CD4-positive, alpha-beta T cell (primary cell): ENCODE results near the gene ATXN3L. TPM values are rescaled to one million over a fixed set of nuclear protein-coding genes. Genes with fewer than 3 reads are reported as not detected.

Experiments used
- ATAC-seq: fragments of 200-7000 bp; cut with Tn5 transposase; one replicate; pipeline ENCODE4 v1.10.0; 2022; ENCODE audit warnings: mild to moderate bottlenecking; ENCODE audit not compliant: poor library complexity
- CTCF ChIA-PET: fragments of 350-600 bp; sonication (Branson Sonifier 250); formaldehyde crosslinking; loops from one replicate; lab custom pipeline; 2021; ENCODE audit warnings: antibody characterized with exemption, inconsistent platforms; lab: Charles Lee
- POLR2A ChIA-PET: fragments of 350-600 bp; sonication (Branson Sonifier 250); formaldehyde crosslinking; loops from one replicate; lab custom pipeline; 2021; ENCODE audit warnings: antibody characterized with exemption, inconsistent platforms; lab: Charles Lee
- DNase-seq, 14 experiments: peaks; one replicate each; pipeline ENCODE4 v3.0.0-alpha.2; 2013 to 2020; ENCODE audit warnings: mixed read lengths in 2 of 14
- H3K27ac ChIP-seq, 2 donors: one replicate each; pipeline versions ENCODE4 v1.5.1 to v1.7.0; 2013; ENCODE audit warnings: low read length in 2 of 2, low read depth in 1 of 2, mild to moderate bottlenecking in 1 of 2
- H3K27me3 ChIP-seq, 2 experiments: 1 replicate in 1 of 2; 2 replicates in 1 of 2; pipeline versions ENCODE4 v1.6.1 to v1.7.0; 2013; ENCODE audit warnings: low read length in 2 of 2, control low read depth in 1 of 2, mild to moderate bottlenecking in 1 of 2, moderate library complexity in 1 of 2; ENCODE audit not compliant: insufficient read depth in 2 of 2, control insufficient read depth in 1 of 2
- H3K36me3 ChIP-seq: one replicate; pipeline ENCODE4 v1.6.1; 2013; ENCODE audit warnings: low read length, control low read depth; ENCODE audit not compliant: insufficient read depth
- H3K4me1 ChIP-seq: one replicate; pipeline ENCODE4 v1.6.1; 2013; ENCODE audit warnings: low read length, control low read depth; ENCODE audit not compliant: insufficient read depth
- H3K4me3 ChIP-seq: one replicate; pipeline ENCODE4 v1.5.1; 2013; ENCODE audit warnings: mild to moderate bottlenecking, low read length, moderate library complexity
- H3K9me3 ChIP-seq, 2 experiments: 1 replicate in 1 of 2; 2 replicates in 1 of 2; pipeline versions ENCODE4 v1.6.1 to v1.7.0; 2013; ENCODE audit warnings: low read length in 2 of 2, mild to moderate bottlenecking in 2 of 2, control low read depth in 1 of 2, moderate library complexity in 1 of 2; ENCODE audit not compliant: control insufficient read depth in 1 of 2, insufficient read depth in 1 of 2
- H3K27ac Mint-ChIP-seq: one replicate; pipeline ENCODE4 v1.8.0; 2020; ENCODE audit warnings: mixed read lengths
- H3K27me3 Mint-ChIP-seq: one replicate; pipeline ENCODE4 v1.8.0; 2021; ENCODE audit warnings: mixed read lengths
- H3K36me3 Mint-ChIP-seq: one replicate; pipeline ENCODE4 v1.8.0; 2021; ENCODE audit warnings: low read depth, mixed read lengths
- H3K4me1 Mint-ChIP-seq: one replicate; pipeline ENCODE4 v1.8.0; 2021; ENCODE audit warnings: low read depth, mixed read lengths
- H3K4me3 Mint-ChIP-seq: one replicate; pipeline ENCODE4 v1.8.0; 2020; ENCODE audit warnings: mild to moderate bottlenecking, mixed read lengths
- H3K9me3 Mint-ChIP-seq: one replicate; pipeline ENCODE4 v1.8.0; 2020; ENCODE audit warnings: mixed read lengths
- intact Hi-C, 2 experiments: fragments of 100-400 bp; cut with DNase I in 1 of 2; cut with micrococcal nuclease in 1 of 2; formaldehyde crosslinking; loops; one replicate each; pipeline versions ENCODE4 v1.15.1 to v1.9.0; 2023 to 2025; cut with DNase I, micrococcal nuclease
- total RNA-seq, 174 experiments: library from RNA in 2 of 174; stranded (reverse) in 2 of 174; gene quantifications; one replicate each; pipeline ENCODE4 v1.2.3 and lab custom pipeline; 2021 to 2026
- TF ChIP-seq, protein P1 (sequence below): fragments of 200-600 bp; IDR thresholded peaks from one replicate; pipeline ENCODE4 v1.8.0; 2022; ENCODE audit warnings: antibody characterized with exemption, mild to moderate bottlenecking

The ATXN3L gene
- total RNA-seq, 2 experiments from 2014 or later, result not detected

DNA sequence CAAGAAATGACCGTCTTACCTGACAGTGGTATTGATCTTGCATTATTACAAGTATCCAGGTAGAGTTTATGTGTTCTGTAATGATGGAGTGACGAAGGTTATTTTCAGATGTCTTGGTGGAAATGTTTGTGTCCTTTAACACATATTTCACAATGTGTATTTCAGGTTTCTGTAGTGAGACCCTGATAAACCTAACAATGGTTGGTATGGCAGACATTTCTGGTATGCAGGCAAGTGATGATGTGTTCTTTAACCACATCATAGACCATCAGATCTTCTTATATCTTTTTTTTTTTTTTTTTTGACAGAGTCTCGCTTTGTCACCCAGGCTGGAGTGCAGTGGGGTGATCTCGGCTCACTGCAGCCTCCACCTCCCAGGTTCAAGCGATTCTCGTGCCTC is 14.6 kb upstream of the ATXN3L start:
- no peak overlapping the region for H3K27ac Mint-ChIP-seq
- ChIA-PET POLR2A (no interaction called here), CTCF (no interaction called here)
- no peak overlapping the region for H3K4me3 ChIP-seq
- no peaks in the 10 kb centered on the region for H3K9me3 Mint-ChIP-seq
- no peaks in the 10 kb centered on the region for H3K9me3 ChIP-seq
- H3K36me3 ChIP-seq, result no peaks in the 10 kb centered on the region
- no peaks in the 10 kb centered on the region for H3K4me1 ChIP-seq
- peaks cover 3% of the 10 kb centered on the region for H3K4me1 Mint-ChIP-seq
- intact Hi-C loops, result no loop called here
- ATAC-seq, result no peak
- TF ChIP-seq, protein P1, sequence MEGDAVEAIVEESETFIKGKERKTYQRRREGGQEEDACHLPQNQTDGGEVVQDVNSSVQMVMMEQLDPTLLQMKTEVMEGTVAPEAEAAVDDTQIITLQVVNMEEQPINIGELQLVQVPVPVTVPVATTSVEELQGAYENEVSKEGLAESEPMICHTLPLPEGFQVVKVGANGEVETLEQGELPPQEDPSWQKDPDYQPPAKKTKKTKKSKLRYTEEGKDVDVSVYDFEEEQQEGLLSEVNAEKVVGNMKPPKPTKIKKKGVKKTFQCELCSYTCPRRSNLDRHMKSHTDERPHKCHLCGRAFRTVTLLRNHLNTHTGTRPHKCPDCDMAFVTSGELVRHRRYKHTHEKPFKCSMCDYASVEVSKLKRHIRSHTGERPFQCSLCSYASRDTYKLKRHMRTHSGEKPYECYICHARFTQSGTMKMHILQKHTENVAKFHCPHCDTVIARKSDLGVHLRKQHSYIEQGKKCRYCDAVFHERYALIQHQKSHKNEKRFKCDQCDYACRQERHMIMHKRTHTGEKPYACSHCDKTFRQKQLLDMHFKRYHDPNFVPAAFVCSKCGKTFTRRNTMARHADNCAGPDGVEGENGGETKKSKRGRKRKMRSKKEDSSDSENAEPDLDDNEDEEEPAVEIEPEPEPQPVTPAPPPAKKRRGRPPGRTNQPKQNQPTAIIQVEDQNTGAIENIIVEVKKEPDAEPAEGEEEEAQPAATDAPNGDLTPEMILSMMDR, result no peak
- no peaks in the 10 kb centered on the region for H3K36me3 Mint-ChIP-seq
- no peaks in the 10 kb centered on the region for H3K27me3 Mint-ChIP-seq
- DNase-seq, result peak in 1 of 14 experiments; percentile 1
- H3K27ac ChIP-seq, result no peak overlapping the region
- H3K4me3 Mint-ChIP-seq, result no peak overlapping the region
- no peaks in the 10 kb centered on the region for H3K27me3 ChIP-seq

DNA sequence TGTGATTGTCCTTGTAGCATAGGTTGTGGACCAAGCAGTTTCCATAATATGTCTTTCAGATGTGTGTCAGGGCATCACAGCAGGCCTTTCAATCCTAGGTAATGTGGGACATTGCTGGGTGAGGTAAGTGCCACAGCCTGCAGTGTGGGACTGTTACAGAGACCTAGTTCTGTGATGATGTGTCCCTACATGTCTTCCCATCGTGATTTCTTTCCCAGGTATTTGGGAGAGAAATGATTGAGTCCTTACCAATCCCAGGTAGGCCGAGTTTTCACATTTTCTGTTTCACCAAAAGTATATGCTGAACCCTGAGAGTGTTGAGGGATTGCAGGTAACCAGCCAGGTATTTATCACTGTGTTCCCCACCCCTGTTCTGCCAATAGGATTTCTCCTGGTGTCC is 10.6 kb upstream of the ATXN3L start:
- H3K27me3 Mint-ChIP-seq, result no peaks in the 10 kb centered on the region
- POLR2A ChIA-PET, result no interaction called here
- TF ChIP-seq, protein P1, result no peak
- H3K4me3 Mint-ChIP-seq, result no peak overlapping the region
- H3K4me1 Mint-ChIP-seq, result peaks cover 3% of the 10 kb centered on the region
- H3K9me3 Mint-ChIP-seq, result no peaks in the 10 kb centered on the region
- Histone ChIP-seq H3K4me3 (no peak overlapping the region), H3K27me3 (no peaks in the 10 kb centered on the region), H3K9me3 (no peaks in the 10 kb centered on the region), H3K27ac (no peak overlapping the region), H3K36me3 (no peaks in the 10 kb centered on the region), H3K4me1 (no peaks in the 10 kb centered on the region)
- ATAC-seq (no peak), DNase-seq (no peak)
- H3K36me3 Mint-ChIP-seq, result no peaks in the 10 kb centered on the region
- intact Hi-C loops, result no loop called here
- CTCF ChIA-PET, result no interaction called here
- H3K27ac Mint-ChIP-seq, result no peak overlapping the region

DNA sequence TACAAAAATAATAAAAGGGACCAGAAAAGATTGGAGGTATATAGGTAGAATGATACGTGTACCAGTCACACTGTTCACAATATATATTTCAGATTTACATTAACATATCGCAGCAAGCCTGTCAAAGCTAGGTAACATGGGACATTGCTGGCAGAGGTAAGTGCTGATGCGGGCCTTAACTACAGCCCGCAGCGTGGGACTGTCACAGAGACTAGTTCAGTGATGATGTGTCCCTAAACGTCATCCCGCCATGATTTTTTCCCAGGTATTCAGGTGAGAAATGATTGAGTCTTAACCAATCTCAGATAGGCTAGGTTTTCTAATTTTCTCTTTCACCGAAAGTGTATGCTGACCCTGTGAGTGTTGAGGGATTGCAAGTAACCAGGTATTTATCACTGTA is 7.8 kb upstream of the ATXN3L start:
- Histone ChIP-seq H3K27ac (no peak overlapping the region), H3K4me1 (no peaks in the 10 kb centered on the region), H3K9me3 (no peaks in the 10 kb centered on the region), H3K4me3 (no peak overlapping the region), H3K36me3 (no peaks in the 10 kb centered on the region), H3K27me3 (no peaks in the 10 kb centered on the region)
- TF ChIP-seq, protein P1, result no peak
- H3K36me3 Mint-ChIP-seq, result no peaks in the 10 kb centered on the region
- ATAC-seq, result no peak
- no peaks in the 10 kb centered on the region for H3K4me1 Mint-ChIP-seq
- no peaks in the 10 kb centered on the region for H3K9me3 Mint-ChIP-seq
- no peaks in the 10 kb centered on the region for H3K27me3 Mint-ChIP-seq
- DNase-seq, result no peak
- ChIA-PET POLR2A (no interaction called here), CTCF (no interaction called here)
- intact Hi-C loops, result no loop called here
- no peak overlapping the region for H3K27ac Mint-ChIP-seq
- no peak overlapping the region for H3K4me3 Mint-ChIP-seq
